DMS 273 (cell line): ENCODE measurements around the gene CLEC6A.
"Not testable (repeated sequence)": the region's sequence is repeated elsewhere in the genome, so short reads cannot be mapped to it uniquely, and the experiment has no call there.

Experiments
- DNase-seq: peaks from one replicate; lab custom pipeline; 2025; ENCODE audit not compliant: unreplicated experiment; lab: John Stamatoyannopoulos, UW

Gene CLEC6A

DNA sequence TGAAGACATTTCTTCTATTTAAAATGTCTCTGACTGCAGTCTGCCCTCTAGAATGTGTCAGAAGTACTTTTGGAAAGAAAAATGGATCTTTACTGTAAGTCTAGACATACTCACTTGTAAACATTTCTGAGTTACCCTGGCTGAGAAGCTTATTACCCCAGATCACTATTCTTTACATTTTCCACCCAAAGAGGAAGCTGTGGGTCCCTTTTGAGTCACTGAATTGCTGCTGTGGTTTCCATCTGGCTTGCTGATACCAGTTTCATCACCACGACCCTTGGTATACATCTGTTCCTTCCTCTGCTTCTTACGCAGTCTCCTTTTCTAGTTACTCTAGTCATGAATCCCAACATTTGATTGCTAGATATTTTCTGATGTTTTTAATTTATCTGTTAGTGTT is 37.3 kb downstream of the CLEC6A start:
- no peak for DNase-seq

GRCh38 chr12:8495671-8496070 is 39.9 kb downstream of the CLEC6A start:
- not testable (repeated sequence) for DNase-seq

DNA sequence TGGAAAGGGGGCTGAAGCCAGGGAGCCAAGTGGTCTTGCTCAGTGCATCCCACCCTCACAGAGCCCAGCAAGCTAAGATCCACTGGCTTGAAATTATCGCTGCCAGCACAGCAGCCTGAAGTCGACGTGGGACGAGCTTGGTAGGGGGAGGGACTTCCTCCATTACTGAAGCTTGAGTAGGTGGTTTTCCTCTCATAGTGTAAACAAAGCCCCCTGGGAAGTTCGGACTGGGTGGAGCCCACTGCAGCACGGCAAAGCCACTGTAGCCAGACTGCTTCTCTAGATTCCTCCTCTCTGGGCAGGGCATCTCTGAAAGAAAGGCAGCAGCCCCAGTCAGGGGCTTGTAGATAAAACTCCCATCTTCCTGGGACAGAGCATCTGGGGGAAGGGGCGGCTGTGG is 40.3 kb downstream of the CLEC6A start:
- DNase-seq: not testable (repeated sequence)

- no peak for DNase-seq
Measured at GRCh38 chr12:8499616-8500015, 43.9 kb downstream of the CLEC6A start.

GRCh38 chr12:8501720-8502119 is 46.0 kb downstream of the CLEC6A start:
- DNase-seq: no peak

- no peak for DNase-seq
Measured at GRCh38 chr12:8504351-8504750, 48.6 kb downstream of the CLEC6A start.

DNA sequence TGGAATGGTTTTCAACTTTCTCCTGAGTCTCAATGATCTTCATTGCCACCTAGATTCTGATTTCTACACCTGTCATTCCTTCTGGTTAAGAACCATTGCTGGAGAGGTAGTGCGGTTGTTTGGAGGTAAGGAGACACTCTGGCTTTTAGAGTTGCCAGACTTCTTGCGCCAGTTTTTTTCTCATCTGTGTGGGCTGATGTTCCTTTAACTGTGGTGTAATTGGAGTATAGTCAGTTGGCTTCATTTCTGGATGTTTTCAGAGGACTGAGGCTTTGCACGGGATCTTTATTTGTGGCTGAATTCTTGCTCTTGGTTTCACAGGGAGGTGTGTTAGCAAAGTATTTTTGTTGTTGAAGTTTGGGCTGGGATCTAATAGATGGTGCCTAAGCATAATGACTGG is 51.8 kb downstream of the CLEC6A start:
- no peak for DNase-seq

DNA sequence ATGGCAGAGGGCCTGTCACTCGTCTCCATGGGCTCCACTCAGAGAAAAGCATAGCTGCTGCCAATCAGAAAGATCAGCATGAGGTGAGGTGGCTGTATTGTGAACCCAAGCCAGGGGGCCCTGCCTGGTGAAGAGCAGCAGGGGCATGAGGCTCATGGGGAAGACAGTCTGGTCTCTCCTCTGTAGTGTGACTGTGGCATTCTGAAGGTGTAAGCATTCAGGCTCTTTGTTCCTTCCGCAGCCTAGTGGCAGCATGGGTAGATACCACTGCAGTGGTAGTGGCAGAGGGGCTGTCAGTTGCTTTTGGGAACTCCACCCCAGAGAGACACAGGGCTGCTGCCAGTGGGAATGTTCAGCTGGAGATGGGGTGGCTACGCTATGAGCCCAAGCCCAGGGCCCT is 52.5 kb downstream of the CLEC6A start:
- no peak for DNase-seq

DNA sequence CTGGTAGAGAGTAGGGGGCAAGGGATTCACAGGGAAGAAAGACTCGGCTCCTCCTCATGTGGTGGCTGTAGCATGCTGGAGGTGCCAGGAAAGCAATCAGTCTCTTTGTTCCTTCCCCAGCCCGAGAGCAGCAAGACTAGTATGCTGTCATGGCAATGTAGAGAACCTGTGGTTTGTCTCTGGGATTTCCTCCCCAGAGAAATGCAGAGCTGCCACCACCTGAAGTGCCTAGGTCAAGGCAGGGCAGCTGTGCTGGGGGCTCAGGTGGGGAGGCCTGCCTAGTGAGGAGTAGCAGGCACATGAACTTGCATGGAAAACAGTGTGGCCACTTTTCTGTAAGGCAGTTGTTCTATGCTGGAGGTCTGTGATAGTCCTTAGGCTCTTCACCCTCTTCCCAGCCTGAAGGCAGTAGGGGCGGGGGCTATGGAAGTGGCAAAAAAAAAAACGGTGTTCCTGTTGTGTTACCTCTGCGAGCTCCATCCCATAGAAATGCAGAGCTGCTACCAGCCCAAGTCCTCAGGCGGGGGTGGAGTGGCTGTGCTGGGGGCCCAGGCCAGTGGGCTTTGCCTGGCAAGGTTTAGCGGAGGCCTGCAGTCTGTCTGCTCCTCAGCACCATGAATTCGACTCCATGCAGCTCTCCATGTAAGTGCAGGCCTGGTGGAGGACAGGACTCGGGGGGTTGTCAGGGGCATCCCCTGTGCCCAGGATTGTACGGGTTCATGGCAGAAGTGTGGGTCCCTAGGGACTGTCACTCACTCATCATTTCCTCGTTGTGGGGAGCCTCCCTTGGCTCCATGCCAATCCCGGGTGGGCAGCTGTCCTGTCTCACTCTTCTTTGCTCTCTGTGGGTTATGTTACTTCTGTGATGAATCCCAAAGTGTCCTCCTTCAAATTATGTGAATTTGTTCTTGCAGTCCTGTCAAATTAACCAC is 53.4 kb downstream of the CLEC6A start:
- DNase-seq: no peak

- DNase-seq: no peak
Measured at GRCh38 chr12:8513256-8513655, 57.5 kb downstream of the CLEC6A start, which contains the start of gene CLEC4D. Gene CLEC4D (plus strand): TSS chr12:8513503. CDS start chr12:8513733, 230 bp downstream.

DNA sequence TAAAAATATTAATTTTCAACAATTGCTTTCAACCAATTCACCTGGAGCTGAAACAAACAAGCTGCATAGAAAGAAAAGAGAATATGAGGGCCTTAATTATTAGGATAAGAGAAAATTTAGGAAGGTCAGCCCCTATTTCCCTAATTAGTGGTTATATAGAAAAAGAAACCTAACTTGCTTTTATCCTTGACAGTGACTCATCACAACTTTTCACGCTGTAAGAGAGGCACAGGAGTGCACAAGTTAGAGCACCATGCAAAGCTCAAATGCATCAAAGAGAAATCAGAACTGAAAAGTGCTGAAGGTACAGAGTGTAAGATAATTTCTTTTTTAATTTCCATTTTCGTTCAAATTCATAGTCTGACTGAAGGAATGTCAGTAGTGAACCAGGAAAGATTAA is 62.2 kb downstream of the CLEC6A start:
- DNase-seq: no peak

DNA sequence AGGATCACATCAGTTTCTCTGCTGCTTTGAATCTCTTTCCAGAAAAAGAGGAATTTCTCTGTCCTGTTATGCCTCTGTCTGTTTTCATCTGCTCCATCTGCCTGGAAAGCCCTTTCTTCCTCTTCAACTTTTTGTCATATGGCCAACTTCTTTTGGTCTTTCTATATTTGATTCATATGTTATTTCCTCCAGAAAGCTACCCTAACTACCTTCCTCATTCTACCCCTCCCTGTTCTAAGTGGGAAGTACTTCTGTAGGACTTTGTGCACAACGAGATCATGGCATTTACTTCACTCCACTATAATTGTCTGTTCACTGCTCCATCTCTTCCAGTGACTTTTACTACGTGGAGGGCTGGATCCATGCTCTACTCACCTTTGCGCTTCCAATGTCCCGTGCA is 63.4 kb downstream of the CLEC6A start:
- no peak for DNase-seq

DNA sequence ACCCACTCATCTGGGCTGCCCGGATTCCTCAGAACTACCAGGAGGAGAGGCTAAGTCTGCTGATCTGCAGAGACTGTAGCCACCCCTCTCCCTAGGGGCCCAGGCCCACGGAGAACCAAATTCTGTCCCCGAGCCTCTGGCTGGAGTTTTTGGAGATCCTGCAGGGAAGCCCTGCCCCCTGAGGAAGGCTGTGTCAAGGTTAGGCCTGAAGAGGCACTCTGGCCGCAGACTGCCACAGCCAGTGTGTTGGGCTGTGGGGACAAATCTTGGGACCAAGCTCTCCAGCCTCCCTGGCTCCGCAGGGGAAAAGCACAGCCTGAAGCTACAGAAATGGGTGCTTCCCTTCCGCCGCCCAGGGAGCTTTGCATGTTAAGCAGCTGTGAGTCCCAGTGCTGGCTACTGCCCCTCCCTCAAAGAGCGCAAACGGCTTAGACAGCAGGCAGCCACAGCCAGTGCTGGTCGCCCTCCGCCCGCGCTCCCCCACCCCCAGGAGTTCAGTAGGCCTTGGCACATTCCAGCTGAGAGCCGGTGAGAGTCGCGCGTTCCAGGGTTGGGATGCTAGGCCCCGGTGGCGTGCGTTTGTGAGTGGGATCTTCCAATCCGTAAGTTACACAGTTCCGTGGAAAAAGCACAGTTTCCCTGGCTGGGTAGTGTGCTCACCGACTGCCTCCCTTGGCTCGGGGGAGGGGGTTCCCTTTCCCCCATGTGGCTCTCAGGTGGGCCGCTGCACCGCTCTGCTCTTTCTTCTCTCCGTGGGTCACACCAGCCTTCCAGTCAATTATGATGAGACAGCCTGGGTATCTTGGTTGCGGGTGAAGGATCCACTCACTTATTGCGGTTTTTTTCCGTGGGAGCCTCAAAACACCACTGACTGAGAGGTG is 71.7 kb downstream of the CLEC6A start:
- DNase-seq: no peak
